Activated CD8-positive, alpha-beta T cell treated with anti-CD3 and anti-CD28 coated beads for 36 hours (primary cell): ENCODE results near the gene SLC25A29. TPM values are rescaled to one million over a fixed set of nuclear protein-coding genes. Genes with fewer than 3 reads are reported as not detected.
"Not testable (repeated sequence)": the region's sequence is repeated elsewhere in the genome, so short reads cannot be mapped to it uniquely, and the experiment has no call there.

ENCODE experiments used
- ATAC-seq: fragments of 200-7000 bp; cut with Tn5 transposase; one replicate; pipeline ENCODE4 v1.10.0; 2021; ENCODE audit warnings: mild to moderate bottlenecking, moderate library complexity
- CTCF ChIA-PET: fragments of 350-600 bp; sonication (Branson Sonifier 250); formaldehyde crosslinking; loops from one replicate; lab custom pipeline; 2021; ENCODE audit warnings: antibody characterized with exemption; lab: Charles Lee
- POLR2A ChIA-PET: fragments of 350-600 bp; sonication (Branson Sonifier 250); formaldehyde crosslinking; loops from one replicate; lab custom pipeline; 2021; ENCODE audit warnings: antibody characterized with exemption; lab: Charles Lee
- DNase-seq: peaks from one replicate; pipeline ENCODE4 v3.0.0-alpha.2; 2020
- H3K27ac Mint-ChIP-seq: one replicate; pipeline ENCODE4 v1.8.0; 2021; ENCODE audit warnings: mild to moderate bottlenecking, mixed read lengths
- H3K27me3 Mint-ChIP-seq: one replicate; pipeline ENCODE4 v1.8.0; 2021; ENCODE audit warnings: mixed read lengths
- H3K36me3 Mint-ChIP-seq: one replicate; pipeline ENCODE4 v1.8.0; 2021; ENCODE audit warnings: low read depth, mixed read lengths
- H3K4me1 Mint-ChIP-seq: one replicate; pipeline ENCODE4 v1.8.0; 2021; ENCODE audit warnings: low read depth, mixed read lengths
- H3K4me3 Mint-ChIP-seq: one replicate; pipeline ENCODE4 v1.8.0; 2021; ENCODE audit warnings: mild to moderate bottlenecking, moderate library complexity, mixed read lengths
- H3K9me3 Mint-ChIP-seq: one replicate; pipeline ENCODE4 v1.8.0; 2021; ENCODE audit warnings: mixed read lengths
- CTCF ChIP-seq: fragments of 200-600 bp; IDR thresholded peaks from one replicate; pipeline ENCODE4 v1.8.0; 2022; ENCODE audit warnings: antibody characterized with exemption, mild to moderate bottlenecking
- intact Hi-C: fragments of 100-400 bp; cut with micrococcal nuclease; formaldehyde crosslinking; loops from one replicate; pipeline ENCODE4 v1.10.0; 2022
- total RNA-seq, 2 experiments: library from RNA; stranded (reverse); gene quantifications; one replicate each; pipeline ENCODE4 v1.2.3, GENCODE V29; 2021

The SLC25A29 gene
- total RNA-seq, 2 experiments from 2014 or later = 23.6 to 24.7 TPM

DNA sequence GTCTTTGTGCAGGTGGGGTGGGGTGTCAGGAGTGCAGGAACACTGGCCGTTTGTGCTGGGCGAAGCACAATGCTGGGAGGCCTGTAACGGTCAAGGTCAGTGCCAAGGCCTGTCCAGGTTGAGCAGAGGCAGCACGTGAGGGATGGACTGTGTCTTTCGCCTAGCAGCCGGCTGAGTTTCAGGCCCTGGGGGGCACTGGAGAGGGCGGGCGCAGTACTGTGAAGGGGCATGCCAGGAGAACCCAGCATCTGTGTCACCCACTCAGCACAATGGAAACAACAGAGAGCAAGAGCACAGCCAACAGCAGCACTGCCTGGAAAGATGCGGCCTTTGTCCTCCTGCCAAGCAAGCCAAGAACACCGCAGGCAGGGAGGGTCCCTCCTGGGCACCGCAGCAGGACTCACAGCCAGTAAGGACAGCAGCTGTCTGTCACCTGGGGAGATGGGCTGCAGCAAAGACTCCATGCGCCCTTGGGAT, 42.0 kb upstream of the SLC25A29 start:
- ATAC-seq = no peak

GRCh38 chr14:100346306-100347091, 40.3 kb upstream of the SLC25A29 start:
- ChIA-PET POLR2A (interaction anchor here (1.3 to 6.8 kb wide), 3 partner anchors 9 to 26 kb away, joined by 4 to 52 read pairs (median 5); no protein-coding TSS in a partner anchor), CTCF (interaction anchor here (0.8 to 1.3 kb wide), 2 partner anchors 8 to 44 kb away, joined by 3 read pairs; no protein-coding TSS in a partner anchor)
- no peak overlapping the region for H3K27ac Mint-ChIP-seq

More for the DNA sequence above, 42.0 kb upstream of the SLC25A29 start:
- CTCF ChIA-PET = interaction anchor here (0.6 kb wide), 1 partner anchor 65 kb away, joined by 3 read pairs; no protein-coding TSS in a partner anchor
- H3K36me3 Mint-ChIP-seq = peaks cover 62% of the 10 kb centered on the region
- POLR2A ChIA-PET = interaction anchor here (0.6 to 6.8 kb wide), 3 partner anchors 13 to 70 kb away, joined by 3 to 52 read pairs (median 3); no protein-coding TSS in a partner anchor
- H3K9me3 Mint-ChIP-seq = no peaks in the 10 kb centered on the region
- H3K27me3 Mint-ChIP-seq = no peaks in the 10 kb centered on the region
- intact Hi-C loops = no loop called here
- no peak overlapping the region for H3K27ac Mint-ChIP-seq
- H3K4me3 Mint-ChIP-seq = no peak overlapping the region
- no peak for TF ChIP-seq CTCF
- no peak for DNase-seq
- H3K4me1 Mint-ChIP-seq = no peaks in the 10 kb centered on the region

GRCh38 chr14:100345711-100346110, 39.5 kb upstream of the SLC25A29 start:
- no peak overlapping the region for H3K27ac Mint-ChIP-seq
- ATAC-seq = no peak

More at GRCh38 chr14:100346306-100347091, 40.3 kb upstream of the SLC25A29 start:
- intact Hi-C loops = no loop called here
- H3K27me3 Mint-ChIP-seq = no peaks in the 10 kb centered on the region
- DNase-seq = no peak
- H3K4me3 Mint-ChIP-seq = no peak overlapping the region
- no peaks in the 10 kb centered on the region for H3K9me3 Mint-ChIP-seq
- no peak for ATAC-seq
- TF ChIP-seq CTCF = no peak
- peaks cover 7% of the 10 kb centered on the region for H3K4me1 Mint-ChIP-seq
- peaks cover 67% of the 10 kb centered on the region for H3K36me3 Mint-ChIP-seq

DNA sequence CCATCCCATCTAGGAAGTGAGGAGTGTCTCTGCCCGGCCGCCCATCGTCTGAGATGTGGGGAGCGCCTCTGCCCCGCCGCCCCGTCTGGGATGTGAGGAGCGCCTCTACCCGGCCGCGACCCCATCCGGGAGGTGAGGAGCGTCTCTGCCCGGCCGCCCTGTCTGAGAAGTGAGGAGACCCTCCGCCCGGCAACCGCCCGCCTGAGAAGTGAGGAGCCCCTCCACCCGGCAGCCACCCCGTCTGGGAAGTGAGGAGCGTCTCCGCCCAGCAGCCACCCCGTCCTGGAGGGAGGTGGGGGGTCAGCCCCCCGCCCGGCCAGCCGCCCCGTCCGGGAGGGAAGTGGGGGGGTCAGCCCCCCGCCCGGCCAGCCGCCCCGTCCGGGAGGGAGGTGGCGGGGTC, 38.4 kb upstream of the SLC25A29 start:
- DNase-seq, H3K27me3 Mint-ChIP-seq, H3K27ac Mint-ChIP-seq, ATAC-seq, POLR2A ChIA-PET, H3K4me3 Mint-ChIP-seq, intact Hi-C loops, H3K9me3 Mint-ChIP-seq, CTCF ChIA-PET: not testable (repeated sequence)
- H3K36me3 Mint-ChIP-seq = peaks cover 69% of the 10 kb centered on the region
- H3K4me1 Mint-ChIP-seq = peaks cover 15% of the 10 kb centered on the region

More at GRCh38 chr14:100345711-100346110, 39.5 kb upstream of the SLC25A29 start:
- TF ChIP-seq CTCF = no peak
- no peaks in the 10 kb centered on the region for H3K9me3 Mint-ChIP-seq
- ChIA-PET CTCF (interaction anchor here (0.8 kb wide), 1 partner anchor 43 kb away, joined by 3 read pairs; no protein-coding TSS in a partner anchor), POLR2A (interaction anchor here (1.5 to 6.8 kb wide), 2 partner anchors 16 to 27 kb away, joined by 5 to 52 read pairs; no protein-coding TSS in a partner anchor)
- DNase-seq = no peak
- H3K27me3 Mint-ChIP-seq = no peaks in the 10 kb centered on the region
- peaks cover 12% of the 10 kb centered on the region for H3K4me1 Mint-ChIP-seq
- peaks cover 66% of the 10 kb centered on the region for H3K36me3 Mint-ChIP-seq
- intact Hi-C loops = no loop called here
- H3K4me3 Mint-ChIP-seq = no peak overlapping the region

GRCh38 chr14:100342826-100343225, 36.6 kb upstream of the SLC25A29 start:
- CTCF ChIA-PET, H3K9me3 Mint-ChIP-seq, H3K27me3 Mint-ChIP-seq, ATAC-seq, intact Hi-C loops, DNase-seq, H3K27ac Mint-ChIP-seq, H3K4me3 Mint-ChIP-seq: not testable (repeated sequence)
- POLR2A ChIA-PET = interaction anchor here (1.0 to 1.6 kb wide), 3 partner anchors 21 to 27 kb away, joined by 3 to 4 read pairs (median 3); no protein-coding TSS in a partner anchor
- Mint-ChIP-seq H3K36me3 (peaks cover 70% of the 10 kb centered on the region), H3K4me1 (peaks cover 15% of the 10 kb centered on the region)
